ENCODE data around the gene TPD52L1. TPM values are rescaled to one million over a fixed set of nuclear protein-coding genes. Genes with fewer than 3 reads are reported as not detected.

Gene TPD52L1
- total and polyA plus RNA-seq, 2 experiments from 2014 or later: 171 to 182 TPM

GRCh38 chr6:125285936-125286335 is 132.4 kb downstream of the TPD52L1 start:
- Histone ChIP-seq H3K9me2 (replicated peaks; ENCODE audit: insufficient read depth) (no peaks in the 10 kb centered on the region), H3K4me1 (ENCODE audit: insufficient read depth) (no peaks in the 10 kb centered on the region), H2AFZ (no peak overlapping the region), H4K20me1 (ENCODE audit: insufficient read depth, poor library complexity, severe bottlenecking) (no peaks in the 10 kb centered on the region), H3K4me3 (no peak overlapping the region), H3K27ac (no peak overlapping the region), H3K9me3 (ENCODE audit: low read depth) (peaks cover 7% of the 10 kb centered on the region), H3K27me3 (no peaks in the 10 kb centered on the region), H3K79me2 (peaks cover 33% of the 10 kb centered on the region), H3K4me2 (no peak overlapping the region), H3K36me3 (replicated peaks; ENCODE audit: insufficient read depth, low read depth) (no peaks in the 10 kb centered on the region)
- no peak for DNase-seq (ENCODE audit: low spot score)
- no peak for TF ChIP-seq EZH2phosphoT487 (IDR thresholded peaks at IDR 0.05; ENCODE audit: low read depth, severe bottlenecking, unreplicated experiment)
- TF ChIP-seq EZH2 (IDR thresholded peaks at IDR 0.05; ENCODE audit: borderline replicate concordance): no peak
- TF ChIP-seq CTCF (IDR thresholded peaks at IDR 0.05; ENCODE audit: poor library complexity): no peak
- WGBS (ENCODE audit: low lambda C conversion rate, missing lambda C conversion rate): 97% methylated on average over 1 of the region's 1 CpG

GRCh38 chr6:125287718-125288117 is 134.1 kb downstream of the TPD52L1 start:
- Histone ChIP-seq H3K27ac (no peak overlapping the region), H3K9me2 (replicated peaks; ENCODE audit: insufficient read depth) (no peaks in the 10 kb centered on the region), H3K79me2 (peaks cover 28% of the 10 kb centered on the region), H3K4me2 (no peak overlapping the region), H3K36me3 (replicated peaks; ENCODE audit: insufficient read depth, low read depth) (peaks cover under 1% of the 10 kb centered on the region), H3K27me3 (no peaks in the 10 kb centered on the region), H2AFZ (no peak overlapping the region), H3K4me1 (ENCODE audit: insufficient read depth) (no peaks in the 10 kb centered on the region), H3K9me3 (ENCODE audit: low read depth) (peaks cover 7% of the 10 kb centered on the region), H3K4me3 (no peak overlapping the region), H4K20me1 (ENCODE audit: insufficient read depth, poor library complexity, severe bottlenecking) (no peaks in the 10 kb centered on the region)
- no peak for DNase-seq (ENCODE audit: low spot score)
- TF ChIP-seq EZH2 (IDR thresholded peaks at IDR 0.05; ENCODE audit: borderline replicate concordance) (no peak), CTCF (IDR thresholded peaks at IDR 0.05; ENCODE audit: poor library complexity) (no peak), EZH2phosphoT487 (IDR thresholded peaks at IDR 0.05; ENCODE audit: low read depth, severe bottlenecking, unreplicated experiment) (no peak)
- 91% methylated on average over 9 of the region's 9 CpGs for WGBS (ENCODE audit: low lambda C conversion rate, missing lambda C conversion rate)

GRCh38 chr6:125293587-125293986 is 140.0 kb downstream of the TPD52L1 start:
- H2AFZ ChIP-seq: no peak overlapping the region
- no peaks in the 10 kb centered on the region for H4K20me1 ChIP-seq (ENCODE audit: insufficient read depth, poor library complexity, severe bottlenecking)
- no peak for DNase-seq (ENCODE audit: low spot score)
- no peaks in the 10 kb centered on the region for H3K9me3 ChIP-seq (ENCODE audit: low read depth)
- H3K27ac ChIP-seq: no peak overlapping the region
- no peak overlapping the region for H3K4me2 ChIP-seq
- no peaks in the 10 kb centered on the region for H3K4me1 ChIP-seq (ENCODE audit: insufficient read depth)
- H3K27me3 ChIP-seq: no peaks in the 10 kb centered on the region
- H3K79me2 ChIP-seq: peaks cover 26% of the 10 kb centered on the region
- TF ChIP-seq EZH2phosphoT487 (IDR thresholded peaks at IDR 0.05; ENCODE audit: low read depth, severe bottlenecking, unreplicated experiment): no peak
- no peak for TF ChIP-seq CTCF (IDR thresholded peaks at IDR 0.05; ENCODE audit: poor library complexity)
- no peak for TF ChIP-seq EZH2 (IDR thresholded peaks at IDR 0.05; ENCODE audit: borderline replicate concordance)
- H3K9me2 ChIP-seq (replicated peaks; ENCODE audit: insufficient read depth): no peaks in the 10 kb centered on the region
- H3K4me3 ChIP-seq: no peak overlapping the region
- WGBS (ENCODE audit: low lambda C conversion rate, missing lambda C conversion rate): 79% methylated on average over 3 of the region's 3 CpGs
- H3K36me3 ChIP-seq (replicated peaks; ENCODE audit: insufficient read depth, low read depth): peaks cover 6% of the 10 kb centered on the region

GRCh38 chr6:125294036-125294435 is 140.5 kb downstream of the TPD52L1 start:
- H3K9me2 ChIP-seq (replicated peaks; ENCODE audit: insufficient read depth): no peaks in the 10 kb centered on the region
- TF ChIP-seq CTCF (IDR thresholded peaks at IDR 0.05; ENCODE audit: poor library complexity): no peak
- no peak for TF ChIP-seq EZH2 (IDR thresholded peaks at IDR 0.05; ENCODE audit: borderline replicate concordance)
- TF ChIP-seq EZH2phosphoT487 (IDR thresholded peaks at IDR 0.05; ENCODE audit: low read depth, severe bottlenecking, unreplicated experiment): no peak
- no peak overlapping the region for H2AFZ ChIP-seq
- H4K20me1 ChIP-seq (ENCODE audit: insufficient read depth, poor library complexity, severe bottlenecking): no peaks in the 10 kb centered on the region
- no peaks in the 10 kb centered on the region for H3K4me1 ChIP-seq (ENCODE audit: insufficient read depth)
- H3K79me2 ChIP-seq: peaks cover 30% of the 10 kb centered on the region
- WGBS (ENCODE audit: low lambda C conversion rate, missing lambda C conversion rate): 80% methylated on average over 1 of the region's 1 CpG
- no peak overlapping the region for H3K4me3 ChIP-seq
- no peak for DNase-seq (ENCODE audit: low spot score)
- H3K36me3 ChIP-seq (replicated peaks; ENCODE audit: insufficient read depth, low read depth): peaks cover 6% of the 10 kb centered on the region
- no peak overlapping the region for H3K4me2 ChIP-seq
- H3K27me3 ChIP-seq: no peaks in the 10 kb centered on the region
- H3K27ac ChIP-seq: no peak overlapping the region
- no peaks in the 10 kb centered on the region for H3K9me3 ChIP-seq (ENCODE audit: low read depth)

Measured in hepatocyte (in vitro differentiated cells).